HCT116 (cell line): ENCODE results near the gene AGTR1. TPM values are rescaled to one million over a fixed set of nuclear protein-coding genes. Genes with fewer than 3 reads are reported as not detected.

Experiments
- ATAC-seq: fragments of 200-7000 bp; cut with Tn5 transposase; 2 replicates; pipeline ENCODE4 v1.9.1; 2020; ENCODE audit warnings: mild to moderate bottlenecking, moderate library complexity
- BruUV-seq: library from RNA; stranded (reverse); fragments of 400-500 nt; replicated peaks from 2 replicates; lab custom pipeline; 2021; lab: Mats Ljungman, UMichigan
- CTCF ChIA-PET: fragments of 300-600 bp; sonication (Branson Sonifier 250); formaldehyde crosslinking; loops from one replicate; lab custom pipeline; 2021; ENCODE audit warnings: antibody characterized with exemption; lab: Charles Lee
- POLR2A ChIA-PET: fragments of 300-600, 350-600 bp; sonication (Branson Sonifier 250); formaldehyde crosslinking; loops from one replicate; lab custom pipeline; 2021; ENCODE audit warnings: antibody characterized with exemption; lab: Charles Lee
- RAD21 ChIA-PET, 2 experiments: fragments of 300-600 bp; sonication (Branson Sonifier 250); formaldehyde crosslinking; loops; one replicate each; lab custom pipeline; 2023; ENCODE audit warnings: low total read pairs in 2 of 2; ENCODE audit not compliant: uncharacterized antibody in 2 of 2, unreplicated experiment in 2 of 2, low non-redundant PET in 1 of 2; lab: Charles Lee
- DNase-seq: peaks from one replicate; pipeline ENCODE4 v3.0.0-alpha.2; 2010; ENCODE audit warnings: low read depth, low spot score
- H2AFZ ChIP-seq: fragments of 200-600 bp; shearing (Covaris generic), sonication (generic); 2 replicates; pipeline ENCODE4 v1.6.1; 2017; ENCODE audit warnings: low read depth, mixed run types, mixed read lengths, antibody characterized with exemption, low read length; ENCODE audit not compliant: poor library complexity, severe bottlenecking
- H3K27ac ChIP-seq: 2 replicates; pipeline ENCODE4 v1.5.1; 2012; ENCODE audit warnings: low read depth, low read length
- H3K27me3 ChIP-seq: fragments of 200-600 bp; sonication (generic); 2 replicates; pipeline ENCODE4 v1.6.1; 2016; ENCODE audit warnings: mixed run types, low read length, mixed read lengths; ENCODE audit not compliant: insufficient read depth
- H3K36me3 ChIP-seq, 2 experiments: fragments of 200-500 bp in 1 of 2; fragments of 200-600 bp in 1 of 2; sonication (Bioruptor generic) in 1 of 2; sonication (generic) in 1 of 2; 2 replicates each; pipeline versions ENCODE4 v1.5.1 to v1.6.1; 2014 to 2016; ENCODE audit warnings: low read length in 2 of 2, inconsistent platforms in 1 of 2, mixed read lengths in 1 of 2, mixed run types in 1 of 2; ENCODE audit not compliant: insufficient read depth in 2 of 2, control insufficient read depth in 1 of 2
- H3K4me1 ChIP-seq, 2 experiments: fragments of 200-600 bp in 1 of 2; sonication (generic) in 1 of 2; 2 replicates each; pipeline versions ENCODE4 v1.5.1 to v1.6.1; 2012 to 2017; ENCODE audit warnings: low read length in 2 of 2, inconsistent platforms in 1 of 2, mild to moderate bottlenecking in 1 of 2, mixed read lengths in 1 of 2, mixed run types in 1 of 2, moderate library complexity in 1 of 2; ENCODE audit not compliant: insufficient read depth in 2 of 2, control insufficient read depth in 1 of 2
- H3K4me2 ChIP-seq: fragments of 200-600 bp; sonication (generic); 2 replicates; pipeline ENCODE4 v1.6.1; 2017; ENCODE audit warnings: mixed run types, low read length, mixed read lengths
- H3K4me3 ChIP-seq, 2 experiments: fragments of 200-600 bp in 1 of 2; sonication (generic) in 1 of 2; replicated peaks in 1 of 2; 2 replicates each; pipeline ENCODE4 v1.5.1; 2011 to 2016; ENCODE audit warnings: low read length in 2 of 2, control low read depth in 1 of 2, low read depth in 1 of 2, mild to moderate bottlenecking in 1 of 2, mixed read lengths in 1 of 2, mixed run types in 1 of 2
- H3K79me2 ChIP-seq: fragments of 200-600 bp; sonication (generic); 2 replicates; pipeline ENCODE4 v1.6.1; 2017; ENCODE audit warnings: mild to moderate bottlenecking, mixed run types, low read length, moderate library complexity, mixed read lengths; ENCODE audit not compliant: insufficient read depth
- H3K9ac ChIP-seq: fragments of 200-600 bp; sonication (generic); 2 replicates; pipeline ENCODE4 v1.6.1; 2016; ENCODE audit warnings: low read length, mixed read lengths
- H3K9me2 ChIP-seq: fragments of 200-600 bp; sonication (generic), shearing (Covaris generic); 2 replicates; pipeline ENCODE4 v1.6.1; 2017; ENCODE audit warnings: mixed run types, mild to moderate bottlenecking, moderate library complexity; ENCODE audit not compliant: insufficient read depth
- H3K9me3 ChIP-seq, 2 experiments: fragments of 200-500 bp in 1 of 2; fragments of 200-600 bp in 1 of 2; sonication (Bioruptor generic) in 1 of 2; sonication (generic) in 1 of 2; 2 replicates each; pipeline ENCODE4 v1.6.1; 2014 to 2017; ENCODE audit warnings: low read length in 2 of 2, mixed read lengths in 2 of 2, inconsistent platforms in 1 of 2, low read depth in 1 of 2, mild to moderate bottlenecking in 1 of 2, mixed run types in 1 of 2, moderate library complexity in 1 of 2; ENCODE audit not compliant: control insufficient read depth in 1 of 2, insufficient read depth in 1 of 2
- H4K20me1 ChIP-seq: fragments of 200-600 bp; sonication (generic), shearing (Covaris generic); 2 replicates; pipeline ENCODE4 v1.6.1; 2017; ENCODE audit warnings: mixed run types, mild to moderate bottlenecking, moderate library complexity; ENCODE audit not compliant: insufficient read depth
- EZH2 ChIP-seq: fragments of 200-600 bp; sonication (generic); IDR thresholded peaks from 2 replicates; pipeline ENCODE4 v1.6.1; 2017; ENCODE audit warnings: antibody characterized with exemption, mixed run types
- MAX ChIP-seq: IDR thresholded peaks from 2 replicates; pipeline ENCODE4 v1.6.1; 2012
- POLR2AphosphoS5 ChIP-seq: IDR thresholded peaks from 2 replicates; pipeline ENCODE4 v1.6.1; 2011; ENCODE audit warnings: mild to moderate bottlenecking, low read depth, low read length, moderate library complexity
- REST ChIP-seq: IDR thresholded peaks from 2 replicates; pipeline ENCODE4 v1.6.1; 2012; ENCODE audit warnings: low read depth
- TCF7L2 ChIP-seq: IDR thresholded peaks from 2 replicates; pipeline ENCODE4 v1.7.0; 2011; ENCODE audit warnings: borderline replicate concordance, inconsistent platforms; ENCODE audit not compliant: insufficient read depth, insufficient read length; ENCODE audit errors: extremely low read depth
- ZFX ChIP-seq: fragments of 450-650 bp; IDR thresholded peaks from 2 replicates; pipeline ENCODE4 v1.6.1; 2017
- ZNF274 ChIP-seq: fragments of 200-500 bp; sonication (Bioruptor generic); IDR thresholded peaks from 2 replicates; pipeline ENCODE4 v1.6.1; 2014; ENCODE audit warnings: mild to moderate bottlenecking, low read depth, low read length, inconsistent platforms
- intact Hi-C: fragments of 100-400 bp; cut with micrococcal nuclease; formaldehyde crosslinking; loops from 2 replicates; pipeline ENCODE4 v1.10.0; 2022
- total RNA-seq: library from RNA; stranded (reverse); gene quantifications from one replicate; pipeline ENCODE4 v1.2.1, GENCODE V29; 2021; ENCODE audit not compliant: unreplicated experiment
- TF ChIP-seq, protein P1 (sequence below): IDR thresholded peaks from 2 replicates; pipeline ENCODE4 v1.6.1; 2012
- TF ChIP-seq, protein P2 (sequence below), 3 experiments: fragments of 200-600 bp in 1 of 3; sonication (generic) in 1 of 3; IDR thresholded peaks in 2 of 3; conservative IDR thresholded peaks in 1 of 3; 2 replicates each; pipeline ENCODE4 v1.5.1; 2012 to 2017; ENCODE audit warnings: low read depth in 2 of 3, low read length in 2 of 3, antibody characterized with exemption in 1 of 3, borderline replicate concordance in 1 of 3, control low read depth in 1 of 3, mild to moderate bottlenecking in 1 of 3, mixed read lengths in 1 of 3, mixed run types in 1 of 3, moderate library complexity in 1 of 3; ENCODE audit not compliant: insufficient read depth in 1 of 3

AGTR1 gene
- total RNA-seq, 1 experiment from 2014 or later = not detected

DNA sequence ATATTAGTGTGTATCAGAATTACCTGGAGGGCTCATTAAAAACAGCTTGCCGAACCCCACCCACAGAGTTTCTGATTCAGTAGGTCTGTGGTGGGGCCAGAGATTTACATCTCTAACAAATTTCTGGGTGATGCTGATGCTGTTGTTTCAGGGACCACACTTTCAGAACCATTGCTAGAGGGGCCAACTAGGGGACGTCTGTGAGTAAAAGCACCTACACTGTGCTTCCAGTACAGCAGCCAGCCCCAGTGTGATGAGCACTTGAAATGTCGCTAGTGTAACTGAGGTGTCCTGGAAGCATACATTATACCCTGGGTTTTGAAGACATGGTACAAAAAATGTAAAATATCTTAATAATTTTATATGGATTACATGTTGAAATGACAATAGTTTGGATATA is 33.0 kb downstream of the AGTR1 start:
- intact Hi-C loops = no loop called here
- no peak for ATAC-seq
- Histone ChIP-seq H3K4me1 (no peaks in the 10 kb centered on the region), H4K20me1 (no peaks in the 10 kb centered on the region), H3K9me2 (no peaks in the 10 kb centered on the region), H3K4me2 (no peak overlapping the region), H3K4me3 (no peak overlapping the region), H3K27ac (no peak overlapping the region), H3K9ac (no peak overlapping the region), H3K9me3 (no peaks in the 10 kb centered on the region), H2AFZ (no peak overlapping the region), H3K36me3 (no peaks in the 10 kb centered on the region)
- DNase-seq = no peak
- CTCF ChIA-PET = no interaction called here
- BruUV-seq = no TSS peak
- RAD21 ChIA-PET = no interaction called here
- TF ChIP-seq MAX = no peak
- TF ChIP-seq ZFX = no peak
- TF ChIP-seq TCF7L2 = no peak
- no peak for TF ChIP-seq ZNF274
- TF ChIP-seq, protein P1, sequence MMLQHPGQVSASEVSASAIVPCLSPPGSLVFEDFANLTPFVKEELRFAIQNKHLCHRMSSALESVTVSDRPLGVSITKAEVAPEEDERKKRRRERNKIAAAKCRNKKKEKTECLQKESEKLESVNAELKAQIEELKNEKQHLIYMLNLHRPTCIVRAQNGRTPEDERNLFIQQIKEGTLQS = no peak
- no peak for TF ChIP-seq POLR2AphosphoS5
- TF ChIP-seq EZH2 = no peak
- TF ChIP-seq, all 23 proteins: peak for 0
- Histone ChIP-seq H3K79me2 (no peaks in the 10 kb centered on the region), H3K27me3 (no peaks in the 10 kb centered on the region)
- POLR2A ChIA-PET = no interaction called here

- no TSS peak for BruUV-seq
- ChIA-PET RAD21 (no interaction called here), POLR2A (no interaction called here), CTCF (no interaction called here)
- Histone ChIP-seq H3K4me1 (no peaks in the 10 kb centered on the region), H3K79me2 (no peaks in the 10 kb centered on the region), H2AFZ (no peak overlapping the region), H3K9me2 (no peaks in the 10 kb centered on the region), H3K4me2 (no peak overlapping the region), H3K27ac (no peak overlapping the region), H3K9me3 (no peaks in the 10 kb centered on the region), H3K36me3 (no peaks in the 10 kb centered on the region), H3K4me3 (no peak overlapping the region), H3K27me3 (no peaks in the 10 kb centered on the region), H4K20me1 (no peaks in the 10 kb centered on the region)
- DNase-seq (no peak), ATAC-seq (no peak)
- intact Hi-C loops = no loop called here
- TF ChIP-seq, protein P2, sequence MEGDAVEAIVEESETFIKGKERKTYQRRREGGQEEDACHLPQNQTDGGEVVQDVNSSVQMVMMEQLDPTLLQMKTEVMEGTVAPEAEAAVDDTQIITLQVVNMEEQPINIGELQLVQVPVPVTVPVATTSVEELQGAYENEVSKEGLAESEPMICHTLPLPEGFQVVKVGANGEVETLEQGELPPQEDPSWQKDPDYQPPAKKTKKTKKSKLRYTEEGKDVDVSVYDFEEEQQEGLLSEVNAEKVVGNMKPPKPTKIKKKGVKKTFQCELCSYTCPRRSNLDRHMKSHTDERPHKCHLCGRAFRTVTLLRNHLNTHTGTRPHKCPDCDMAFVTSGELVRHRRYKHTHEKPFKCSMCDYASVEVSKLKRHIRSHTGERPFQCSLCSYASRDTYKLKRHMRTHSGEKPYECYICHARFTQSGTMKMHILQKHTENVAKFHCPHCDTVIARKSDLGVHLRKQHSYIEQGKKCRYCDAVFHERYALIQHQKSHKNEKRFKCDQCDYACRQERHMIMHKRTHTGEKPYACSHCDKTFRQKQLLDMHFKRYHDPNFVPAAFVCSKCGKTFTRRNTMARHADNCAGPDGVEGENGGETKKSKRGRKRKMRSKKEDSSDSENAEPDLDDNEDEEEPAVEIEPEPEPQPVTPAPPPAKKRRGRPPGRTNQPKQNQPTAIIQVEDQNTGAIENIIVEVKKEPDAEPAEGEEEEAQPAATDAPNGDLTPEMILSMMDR (IDR thresholded peaks at IDR 0.05 in 2 of 3, conservative IDR thresholded peaks at IDR 0.05 in 1 of 3; ENCODE audit: borderline replicate concordance in 1 of 3, insufficient read depth in 1 of 3, low read depth in 2 of 3, low read length in 2 of 3) = no peak
- peak; percentile 7; the same call in 1 of the 2 replicates for TF ChIP-seq REST
- TF ChIP-seq, all 23 proteins: peak for 1
- no peak overlapping the region for H3K9ac ChIP-seq
Measured at GRCh38 chr3:148735597-148735996, 37.9 kb downstream of the AGTR1 start.
